Gastroesophageal sphincter (tissue), 3 donors: Measurements from ENCODE around the gene MEF2A.

Experiments
- EP300 ChIP-seq: sonication (generic); formaldehyde crosslinking; IDR thresholded peaks from one replicate; pipeline ENCODE4 v1.6.1; 2017; ENCODE audit warnings: antibody characterized with exemption, mild to moderate bottlenecking
- POLR2A ChIP-seq, 2 donors: fragments of 450-650 bp; IDR thresholded peaks; one replicate each; pipeline ENCODE4 v1.6.1; 2017; ENCODE audit warnings: antibody characterized with exemption in 2 of 2, mild to moderate bottlenecking in 2 of 2, moderate library complexity in 1 of 2
- POLR2AphosphoS5 ChIP-seq: sonication (generic); formaldehyde crosslinking; IDR thresholded peaks from one replicate; pipeline ENCODE4 v1.6.1; 2017; ENCODE audit warnings: antibody characterized with exemption
- TF ChIP-seq, protein P1 (sequence below), 4 experiments: fragments of 200-600 bp in 2 of 4; fragments of 450-650 bp in 2 of 4; sonication (generic) in 1 of 4; IDR thresholded peaks; one replicate each; pipeline ENCODE4 v1.5.1; 2017 to 2019; ENCODE audit warnings: antibody characterized with exemption in 4 of 4, mild to moderate bottlenecking in 2 of 4, moderate library complexity in 2 of 4

GRCh38 chr15:99736702-99737101, 170.9 kb downstream of the MEF2A start:
- TF ChIP-seq, protein P1, sequence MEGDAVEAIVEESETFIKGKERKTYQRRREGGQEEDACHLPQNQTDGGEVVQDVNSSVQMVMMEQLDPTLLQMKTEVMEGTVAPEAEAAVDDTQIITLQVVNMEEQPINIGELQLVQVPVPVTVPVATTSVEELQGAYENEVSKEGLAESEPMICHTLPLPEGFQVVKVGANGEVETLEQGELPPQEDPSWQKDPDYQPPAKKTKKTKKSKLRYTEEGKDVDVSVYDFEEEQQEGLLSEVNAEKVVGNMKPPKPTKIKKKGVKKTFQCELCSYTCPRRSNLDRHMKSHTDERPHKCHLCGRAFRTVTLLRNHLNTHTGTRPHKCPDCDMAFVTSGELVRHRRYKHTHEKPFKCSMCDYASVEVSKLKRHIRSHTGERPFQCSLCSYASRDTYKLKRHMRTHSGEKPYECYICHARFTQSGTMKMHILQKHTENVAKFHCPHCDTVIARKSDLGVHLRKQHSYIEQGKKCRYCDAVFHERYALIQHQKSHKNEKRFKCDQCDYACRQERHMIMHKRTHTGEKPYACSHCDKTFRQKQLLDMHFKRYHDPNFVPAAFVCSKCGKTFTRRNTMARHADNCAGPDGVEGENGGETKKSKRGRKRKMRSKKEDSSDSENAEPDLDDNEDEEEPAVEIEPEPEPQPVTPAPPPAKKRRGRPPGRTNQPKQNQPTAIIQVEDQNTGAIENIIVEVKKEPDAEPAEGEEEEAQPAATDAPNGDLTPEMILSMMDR (IDR thresholded peaks at IDR 0.05): no peak
- TF ChIP-seq POLR2A (IDR thresholded peaks at IDR 0.05) (no peak), EP300 (no peak), POLR2AphosphoS5 (no peak)
